ENCODE data around the gene NFAM1.

DNA sequence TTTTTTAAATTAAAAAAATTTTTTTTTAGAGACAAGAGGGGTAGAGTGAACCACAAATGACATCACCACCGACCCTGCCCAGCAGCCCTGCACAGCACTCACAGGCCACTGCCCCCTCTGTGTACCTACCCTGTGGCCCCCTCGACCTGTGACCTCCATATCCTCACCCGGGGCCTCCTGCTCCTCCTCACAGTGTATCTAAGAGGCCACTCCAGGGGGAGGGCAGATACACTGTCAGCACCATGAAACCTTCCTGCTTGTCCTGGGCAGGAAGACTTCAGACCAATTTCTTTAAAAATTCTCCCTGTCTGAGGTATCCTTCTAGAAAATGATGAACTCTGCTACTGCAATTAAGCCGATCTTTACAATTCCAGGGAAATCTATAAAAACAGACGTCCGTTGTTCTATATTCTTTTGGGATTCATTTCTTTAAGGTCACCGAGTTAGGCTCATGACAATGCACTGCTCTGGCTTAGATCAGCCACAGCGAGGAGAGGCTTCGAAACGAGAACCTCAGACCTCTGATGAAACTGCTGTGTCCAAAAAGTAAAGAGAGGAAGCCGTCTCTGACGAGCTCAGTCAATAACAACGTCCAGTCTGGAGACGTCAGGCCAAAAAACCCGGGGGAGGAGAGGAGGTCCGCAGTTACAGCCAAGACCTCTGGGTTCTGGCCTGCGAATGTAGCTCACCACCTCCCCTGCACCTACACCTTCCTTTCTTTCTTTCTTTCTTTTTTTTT, 17.5 kb downstream of the NFAM1 start:
- no peak for TF ChIP-seq SMC3 (IDR thresholded peaks at IDR 0.05; ENCODE audit: low read depth, low read length)
- no peak for TF ChIP-seq FOXM1 (IDR thresholded peaks at IDR 0.05; ENCODE audit: low read depth)
- TF ChIP-seq, protein P1, sequence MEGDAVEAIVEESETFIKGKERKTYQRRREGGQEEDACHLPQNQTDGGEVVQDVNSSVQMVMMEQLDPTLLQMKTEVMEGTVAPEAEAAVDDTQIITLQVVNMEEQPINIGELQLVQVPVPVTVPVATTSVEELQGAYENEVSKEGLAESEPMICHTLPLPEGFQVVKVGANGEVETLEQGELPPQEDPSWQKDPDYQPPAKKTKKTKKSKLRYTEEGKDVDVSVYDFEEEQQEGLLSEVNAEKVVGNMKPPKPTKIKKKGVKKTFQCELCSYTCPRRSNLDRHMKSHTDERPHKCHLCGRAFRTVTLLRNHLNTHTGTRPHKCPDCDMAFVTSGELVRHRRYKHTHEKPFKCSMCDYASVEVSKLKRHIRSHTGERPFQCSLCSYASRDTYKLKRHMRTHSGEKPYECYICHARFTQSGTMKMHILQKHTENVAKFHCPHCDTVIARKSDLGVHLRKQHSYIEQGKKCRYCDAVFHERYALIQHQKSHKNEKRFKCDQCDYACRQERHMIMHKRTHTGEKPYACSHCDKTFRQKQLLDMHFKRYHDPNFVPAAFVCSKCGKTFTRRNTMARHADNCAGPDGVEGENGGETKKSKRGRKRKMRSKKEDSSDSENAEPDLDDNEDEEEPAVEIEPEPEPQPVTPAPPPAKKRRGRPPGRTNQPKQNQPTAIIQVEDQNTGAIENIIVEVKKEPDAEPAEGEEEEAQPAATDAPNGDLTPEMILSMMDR (IDR thresholded peaks at IDR 0.05): no peak
- TF ChIP-seq, protein P2, sequence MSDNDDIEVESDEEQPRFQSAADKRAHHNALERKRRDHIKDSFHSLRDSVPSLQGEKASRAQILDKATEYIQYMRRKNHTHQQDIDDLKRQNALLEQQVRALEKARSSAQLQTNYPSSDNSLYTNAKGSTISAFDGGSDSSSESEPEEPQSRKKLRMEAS (IDR thresholded peaks at IDR 0.05; ENCODE audit: low read depth): no peak
- TF ChIP-seq, protein P3, sequence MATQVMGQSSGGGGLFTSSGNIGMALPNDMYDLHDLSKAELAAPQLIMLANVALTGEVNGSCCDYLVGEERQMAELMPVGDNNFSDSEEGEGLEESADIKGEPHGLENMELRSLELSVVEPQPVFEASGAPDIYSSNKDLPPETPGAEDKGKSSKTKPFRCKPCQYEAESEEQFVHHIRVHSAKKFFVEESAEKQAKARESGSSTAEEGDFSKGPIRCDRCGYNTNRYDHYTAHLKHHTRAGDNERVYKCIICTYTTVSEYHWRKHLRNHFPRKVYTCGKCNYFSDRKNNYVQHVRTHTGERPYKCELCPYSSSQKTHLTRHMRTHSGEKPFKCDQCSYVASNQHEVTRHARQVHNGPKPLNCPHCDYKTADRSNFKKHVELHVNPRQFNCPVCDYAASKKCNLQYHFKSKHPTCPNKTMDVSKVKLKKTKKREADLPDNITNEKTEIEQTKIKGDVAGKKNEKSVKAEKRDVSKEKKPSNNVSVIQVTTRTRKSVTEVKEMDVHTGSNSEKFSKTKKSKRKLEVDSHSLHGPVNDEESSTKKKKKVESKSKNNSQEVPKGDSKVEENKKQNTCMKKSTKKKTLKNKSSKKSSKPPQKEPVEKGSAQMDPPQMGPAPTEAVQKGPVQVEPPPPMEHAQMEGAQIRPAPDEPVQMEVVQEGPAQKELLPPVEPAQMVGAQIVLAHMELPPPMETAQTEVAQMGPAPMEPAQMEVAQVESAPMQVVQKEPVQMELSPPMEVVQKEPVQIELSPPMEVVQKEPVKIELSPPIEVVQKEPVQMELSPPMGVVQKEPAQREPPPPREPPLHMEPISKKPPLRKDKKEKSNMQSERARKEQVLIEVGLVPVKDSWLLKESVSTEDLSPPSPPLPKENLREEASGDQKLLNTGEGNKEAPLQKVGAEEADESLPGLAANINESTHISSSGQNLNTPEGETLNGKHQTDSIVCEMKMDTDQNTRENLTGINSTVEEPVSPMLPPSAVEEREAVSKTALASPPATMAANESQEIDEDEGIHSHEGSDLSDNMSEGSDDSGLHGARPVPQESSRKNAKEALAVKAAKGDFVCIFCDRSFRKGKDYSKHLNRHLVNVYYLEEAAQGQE (IDR thresholded peaks at IDR 0.05; ENCODE audit: low read depth, low read length): no peak
- TF ChIP-seq EP300 (IDR thresholded peaks at IDR 0.05; ENCODE audit: borderline replicate concordance in 1 of 2, low read depth in 1 of 2, low read length in 1 of 2): no peak
- no peak for TF ChIP-seq CHD2 (IDR thresholded peaks at IDR 0.05; ENCODE audit: low read length, partially characterized antibody)
- TF ChIP-seq TAF1 (IDR thresholded peaks at IDR 0.05; ENCODE audit: borderline replicate concordance, low read depth, low read length): no peak
- TF ChIP-seq POLR2AphosphoS5 (IDR thresholded peaks at IDR 0.05; ENCODE audit: low read depth, low read length): no peak
- TF ChIP-seq, protein P4, sequence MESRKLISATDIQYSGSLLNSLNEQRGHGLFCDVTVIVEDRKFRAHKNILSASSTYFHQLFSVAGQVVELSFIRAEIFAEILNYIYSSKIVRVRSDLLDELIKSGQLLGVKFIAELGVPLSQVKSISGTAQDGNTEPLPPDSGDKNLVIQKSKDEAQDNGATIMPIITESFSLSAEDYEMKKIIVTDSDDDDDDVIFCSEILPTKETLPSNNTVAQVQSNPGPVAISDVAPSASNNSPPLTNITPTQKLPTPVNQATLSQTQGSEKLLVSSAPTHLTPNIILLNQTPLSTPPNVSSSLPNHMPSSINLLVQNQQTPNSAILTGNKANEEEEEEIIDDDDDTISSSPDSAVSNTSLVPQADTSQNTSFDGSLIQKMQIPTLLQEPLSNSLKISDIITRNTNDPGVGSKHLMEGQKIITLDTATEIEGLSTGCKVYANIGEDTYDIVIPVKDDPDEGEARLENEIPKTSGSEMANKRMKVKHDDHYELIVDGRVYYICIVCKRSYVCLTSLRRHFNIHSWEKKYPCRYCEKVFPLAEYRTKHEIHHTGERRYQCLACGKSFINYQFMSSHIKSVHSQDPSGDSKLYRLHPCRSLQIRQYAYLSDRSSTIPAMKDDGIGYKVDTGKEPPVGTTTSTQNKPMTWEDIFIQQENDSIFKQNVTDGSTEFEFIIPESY (IDR thresholded peaks at IDR 0.05; ENCODE audit: borderline replicate concordance, low read depth): no peak

Data from SK-N-SH (cell line).